Activated CD4-positive, alpha-beta memory T cell treated with anti-CD3 and anti-CD28 coated beads, Interleukin-2, amount 10 ng/mL, durations not matched to agents 7 days and 5 days (primary cell): ENCODE results near the gene MGA. TPM values are rescaled to one million over a fixed set of nuclear protein-coding genes. Genes with fewer than 3 reads are reported as not detected.
"Not testable (repeated sequence)": the region's sequence is repeated elsewhere in the genome, so short reads cannot be mapped to it uniquely, and the experiment has no call there.

Experiments used
- CTCF ChIA-PET: fragments of 350-600 bp; sonication (Branson Sonifier 250); formaldehyde crosslinking; loops from one replicate; lab custom pipeline; 2021; ENCODE audit warnings: antibody characterized with exemption, inconsistent platforms; lab: Charles Lee
- POLR2A ChIA-PET: fragments of 350-600 bp; sonication (Branson Sonifier 250); formaldehyde crosslinking; loops from one replicate; lab custom pipeline; 2021; ENCODE audit warnings: antibody characterized with exemption; lab: Charles Lee
- DNase-seq: peaks from one replicate; pipeline ENCODE4 v3.0.0-alpha.2; 2020
- H3K27ac Mint-ChIP-seq: one replicate; pipeline ENCODE4 v1.8.0; 2021; ENCODE audit warnings: mild to moderate bottlenecking, mixed read lengths
- H3K27me3 Mint-ChIP-seq: one replicate; pipeline ENCODE4 v1.8.0; 2021; ENCODE audit warnings: mixed read lengths
- H3K36me3 Mint-ChIP-seq: one replicate; pipeline ENCODE4 v1.8.0; 2021; ENCODE audit warnings: low read depth, mixed read lengths
- H3K4me1 Mint-ChIP-seq: one replicate; pipeline ENCODE4 v1.8.0; 2021; ENCODE audit warnings: mixed read lengths
- H3K4me3 Mint-ChIP-seq: one replicate; pipeline ENCODE4 v1.8.0; 2021; ENCODE audit warnings: mild to moderate bottlenecking, mixed read lengths
- H3K9me3 Mint-ChIP-seq: one replicate; pipeline ENCODE4 v1.8.0; 2021; ENCODE audit warnings: mixed read lengths
- total RNA-seq, 2 experiments: library from RNA; stranded (reverse); gene quantifications; one replicate each; pipeline ENCODE4 v1.2.3, GENCODE V29; 2021

The MGA gene
- total RNA-seq, 2 experiments from 2014 or later: 28.2 to 30.3 TPM

- POLR2A ChIA-PET: interaction anchor here (1.0 kb wide), 1 partner anchor 28 kb away, joined by 3 read pairs; no protein-coding TSS in a partner anchor
- DNase-seq: no peak
- H3K4me3 Mint-ChIP-seq: no peak overlapping the region
- CTCF ChIA-PET: interaction anchor here (1.0 kb wide), 1 partner anchor 39 kb away, joined by 3 read pairs; the partner anchor contains the start of gene MAPKBP1
- no peaks in the 10 kb centered on the region for H3K27me3 Mint-ChIP-seq
- peaks cover 2% of the 10 kb centered on the region for H3K4me1 Mint-ChIP-seq
- no peaks in the 10 kb centered on the region for H3K9me3 Mint-ChIP-seq
- peaks cover 35% of the 10 kb centered on the region for H3K36me3 Mint-ChIP-seq
- no peak overlapping the region for H3K27ac Mint-ChIP-seq
Observed at GRCh38 chr15:41735046-41735445, 74.8 kb downstream of the MGA start.

- H3K4me1 Mint-ChIP-seq, DNase-seq, H3K4me3 Mint-ChIP-seq, H3K27ac Mint-ChIP-seq, H3K9me3 Mint-ChIP-seq, H3K27me3 Mint-ChIP-seq: not testable (repeated sequence)
- peaks cover 37% of the 10 kb centered on the region for H3K36me3 Mint-ChIP-seq
- POLR2A ChIA-PET: interaction anchor here (1.0 kb wide), 1 partner anchor 28 kb away, joined by 3 read pairs; no protein-coding TSS in a partner anchor
- CTCF ChIA-PET: interaction anchor here (1.0 kb wide), 1 partner anchor 38 kb away, joined by 3 read pairs; the partner anchor contains the start of gene MAPKBP1
Observed at GRCh38 chr15:41735492-41735891, 75.3 kb downstream of the MGA start.

- no peak for DNase-seq
- ChIA-PET POLR2A (no interaction called here), CTCF (interaction anchor here (0.8 to 2.0 kb wide), 4 partner anchors 23 to 158 kb away, joined by 3 to 6 read pairs (median 4); no protein-coding TSS in a partner anchor)
- Mint-ChIP-seq H3K27ac (no peak overlapping the region), H3K36me3 (peaks cover 28% of the 10 kb centered on the region), H3K4me1 (peaks cover 4% of the 10 kb centered on the region), H3K27me3 (no peaks in the 10 kb centered on the region), H3K4me3 (no peak overlapping the region), H3K9me3 (no peaks in the 10 kb centered on the region)
Observed at GRCh38 chr15:41746802-41747201, 86.6 kb downstream of the MGA start.

GRCh38 chr15:41756198-41756597, 96.0 kb downstream of the MGA start:
- Mint-ChIP-seq H3K4me1 (no peaks in the 10 kb centered on the region), H3K36me3 (peaks cover 30% of the 10 kb centered on the region), H3K27ac (no peak overlapping the region), H3K9me3 (no peaks in the 10 kb centered on the region), H3K4me3 (no peak overlapping the region), H3K27me3 (no peaks in the 10 kb centered on the region)
- ChIA-PET CTCF (no interaction called here), POLR2A (no interaction called here)
- no peak for DNase-seq

GRCh38 chr15:41772720-41773331, 112.6 kb downstream of the MGA start:
- no peaks in the 10 kb centered on the region for H3K9me3 Mint-ChIP-seq
- no peaks in the 10 kb centered on the region for H3K27me3 Mint-ChIP-seq
- H3K4me1 Mint-ChIP-seq: peaks cover 45% of the 10 kb centered on the region
- peaks cover 6% of the 10 kb centered on the region for H3K36me3 Mint-ChIP-seq
- CTCF ChIA-PET: interaction anchor here (0.8 to 11.6 kb wide), 43 partner anchors 11 to 310 kb away, joined by 3 to 270 read pairs (median 8); partner anchors contain the start of genes EHD4 and JMJD7
- POLR2A ChIA-PET: interaction anchor here (0.7 to 5.6 kb wide), 9 partner anchors 16 to 200 kb away, joined by 3 to 59 read pairs (median 12); partner anchors contain the start of genes EHD4 and MGA
- peak overlapping the region; percentile 95 for H3K27ac Mint-ChIP-seq
- DNase-seq: peak; percentile 70
- H3K4me3 Mint-ChIP-seq: no peak overlapping the region

GRCh38 chr15:41773332-41773728, 113.1 kb downstream of the MGA start:
- peaks cover 6% of the 10 kb centered on the region for H3K36me3 Mint-ChIP-seq
- peak overlapping the region; percentile 95 for H3K27ac Mint-ChIP-seq
- peaks cover 50% of the 10 kb centered on the region for H3K4me1 Mint-ChIP-seq
- ChIA-PET CTCF (interaction anchor here (0.6 to 11.6 kb wide), 57 partner anchors 10 to 1184 kb away, joined by 3 to 270 read pairs (median 6); partner anchors contain the start of genes EHD4 and JMJD7), POLR2A (interaction anchor here (1.0 to 5.6 kb wide), 15 partner anchors 8 to 287 kb away, joined by 3 to 59 read pairs (median 11); partner anchors contain the start of genes EHD4, LTK and MGA)
- peak overlapping the region; percentile 94 for H3K4me3 Mint-ChIP-seq
- H3K27me3 Mint-ChIP-seq: no peaks in the 10 kb centered on the region
- no peaks in the 10 kb centered on the region for H3K9me3 Mint-ChIP-seq
- no peak for DNase-seq

GRCh38 chr15:41773729-41774061, 113.5 kb downstream of the MGA start:
- H3K9me3 Mint-ChIP-seq: no peaks in the 10 kb centered on the region
- H3K27me3 Mint-ChIP-seq: no peaks in the 10 kb centered on the region
- peaks cover 6% of the 10 kb centered on the region for H3K36me3 Mint-ChIP-seq
- POLR2A ChIA-PET: interaction anchor here (0.7 to 5.6 kb wide), 17 partner anchors 9 to 434 kb away, joined by 3 to 59 read pairs (median 7); partner anchors contain the start of genes EHD4, LTK and MGA
- H3K4me3 Mint-ChIP-seq: peak overlapping the region; percentile 94
- H3K4me1 Mint-ChIP-seq: peaks cover 54% of the 10 kb centered on the region
- no peak for DNase-seq
- CTCF ChIA-PET: interaction anchor here (0.6 to 11.6 kb wide), 62 partner anchors 9 to 1184 kb away, joined by 3 to 270 read pairs (median 6); partner anchors contain the start of genes EHD4 and JMJD7
- peak overlapping the region; percentile 95 for H3K27ac Mint-ChIP-seq

- peak within 1 kb of the TSS; percentile 95 for H3K27ac Mint-ChIP-seq
- H3K4me1 Mint-ChIP-seq: peaks cover 59% of the 10 kb centered on the region
- CTCF ChIA-PET: interaction anchor here (0.6 to 11.6 kb wide), 61 partner anchors 9 to 1185 kb away, joined by 3 to 270 read pairs (median 6); partner anchors contain the start of genes EHD4 and JMJD7
- peak; percentile 99 for DNase-seq
- H3K27me3 Mint-ChIP-seq: no peaks in the 10 kb centered on the region
- POLR2A ChIA-PET: interaction anchor here (0.6 to 5.6 kb wide), 21 partner anchors 9 to 716 kb away, joined by 3 to 59 read pairs (median 6); partner anchors contain the start of genes EHD4, LTK, MGA and ZNF106
- H3K36me3 Mint-ChIP-seq: peaks cover 6% of the 10 kb centered on the region
- H3K4me3 Mint-ChIP-seq: peak within 1 kb of the TSS; percentile 94
- H3K9me3 Mint-ChIP-seq: no peaks in the 10 kb centered on the region
Observed at GRCh38 chr15:41774062-41774881, 114.1 kb downstream of the MGA start, which contains the start of gene MAPKBP1. Gene MAPKBP1, plus strand, starts transcription at chr15:41774484. Its CDS starts 792 bp downstream, at chr15:41775276.

GRCh38 chr15:41774882-41775417, 114.7 kb downstream of the MGA start:
- CTCF ChIA-PET: interaction anchor here (0.5 to 11.6 kb wide), 42 partner anchors 9 to 321 kb away, joined by 3 to 270 read pairs (median 6); partner anchors contain the start of gene JMJD7
- Mint-ChIP-seq H3K4me3 (peak overlapping the region; percentile 94), H3K36me3 (peaks cover 9% of the 10 kb centered on the region), H3K9me3 (no peaks in the 10 kb centered on the region), H3K4me1 (peaks cover 65% of the 10 kb centered on the region), H3K27me3 (no peaks in the 10 kb centered on the region), H3K27ac (peak overlapping the region; percentile 95)
- POLR2A ChIA-PET: interaction anchor here (0.6 to 5.6 kb wide), 14 partner anchors 9 to 715 kb away, joined by 3 to 59 read pairs (median 7); partner anchors contain the start of genes EHD4, MGA and ZNF106
- peak; percentile 23 for DNase-seq

GRCh38 chr15:41775651-41776050, 115.4 kb downstream of the MGA start:
- peaks cover 11% of the 10 kb centered on the region for H3K36me3 Mint-ChIP-seq
- POLR2A ChIA-PET: interaction anchor here (2.5 to 5.6 kb wide), 2 partner anchors 35 to 120 kb away, joined by 11 to 59 read pairs; no protein-coding TSS in a partner anchor
- H3K9me3 Mint-ChIP-seq: no peaks in the 10 kb centered on the region
- H3K4me1 Mint-ChIP-seq: peaks cover 72% of the 10 kb centered on the region
- no peaks in the 10 kb centered on the region for H3K27me3 Mint-ChIP-seq
- H3K4me3 Mint-ChIP-seq: peak overlapping the region; percentile 94
- CTCF ChIA-PET: interaction anchor here (0.5 to 11.6 kb wide), 7 partner anchors 8 to 129 kb away, joined by 3 to 270 read pairs (median 36); no protein-coding TSS in a partner anchor
- H3K27ac Mint-ChIP-seq: peak overlapping the region; percentile 95
- no peak for DNase-seq

GRCh38 chr15:41777421-41777973, 117.3 kb downstream of the MGA start:
- ChIA-PET POLR2A (interaction anchor here (0.8 to 5.6 kb wide), 4 partner anchors 13 to 43 kb away, joined by 3 to 59 read pairs (median 4); no protein-coding TSS in a partner anchor), CTCF (interaction anchor here (0.7 to 11.6 kb wide), 7 partner anchors 10 to 380 kb away, joined by 3 to 270 read pairs (median 4); no protein-coding TSS in a partner anchor)
- Mint-ChIP-seq H3K36me3 (peaks cover 12% of the 10 kb centered on the region), H3K27me3 (no peaks in the 10 kb centered on the region), H3K4me1 (peaks cover 74% of the 10 kb centered on the region), H3K4me3 (no peak overlapping the region), H3K27ac (no peak overlapping the region), H3K9me3 (no peaks in the 10 kb centered on the region)
- no peak for DNase-seq
